22Rv1 (cell line): ENCODE measurements around the gene ARAP2.

Source experiments
- CTCF ChIP-seq: fragments of 450-650 bp; IDR thresholded peaks from 2 replicates; pipeline ENCODE4 v1.5.1; 2017; ENCODE audit warnings: mild to moderate bottlenecking
- ZFX ChIP-seq: fragments of 450-650 bp; IDR thresholded peaks from 2 replicates; pipeline ENCODE4 v1.6.1; 2017; ENCODE audit warnings: antibody characterized with exemption, borderline replicate concordance

GRCh38 chr4:36267486-36268268 lies 23.4 kb upstream of the ARAP2 start:
- no peak for TF ChIP-seq CTCF
- TF ChIP-seq ZFX = no peak
